ENCODE measurements around the gene PPP1R12B.
"Not testable (repeated sequence)": the region's sequence is repeated elsewhere in the genome, so short reads cannot be mapped to it uniquely, and the experiment has no call there.

DNA sequence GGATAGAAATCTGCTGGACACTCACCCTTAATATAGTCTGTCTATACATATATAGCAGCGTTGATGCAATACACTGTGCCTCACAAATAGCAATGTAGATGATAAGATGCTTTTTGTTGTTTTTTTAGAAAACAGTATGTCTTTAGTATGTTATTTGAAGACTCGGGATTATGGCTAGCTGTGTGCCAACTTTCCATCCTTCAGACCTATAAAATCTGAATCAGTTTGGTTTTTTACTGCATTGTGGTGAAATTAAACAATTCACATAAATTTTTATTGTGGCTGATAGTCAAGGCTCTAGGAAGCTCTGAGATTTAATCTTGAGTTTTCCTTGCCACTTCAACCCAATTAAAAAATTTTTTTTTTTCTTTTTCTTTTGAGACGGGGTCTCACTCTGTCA is 170.4 kb downstream of the PPP1R12B start:
- TF ChIP-seq, protein P1, sequence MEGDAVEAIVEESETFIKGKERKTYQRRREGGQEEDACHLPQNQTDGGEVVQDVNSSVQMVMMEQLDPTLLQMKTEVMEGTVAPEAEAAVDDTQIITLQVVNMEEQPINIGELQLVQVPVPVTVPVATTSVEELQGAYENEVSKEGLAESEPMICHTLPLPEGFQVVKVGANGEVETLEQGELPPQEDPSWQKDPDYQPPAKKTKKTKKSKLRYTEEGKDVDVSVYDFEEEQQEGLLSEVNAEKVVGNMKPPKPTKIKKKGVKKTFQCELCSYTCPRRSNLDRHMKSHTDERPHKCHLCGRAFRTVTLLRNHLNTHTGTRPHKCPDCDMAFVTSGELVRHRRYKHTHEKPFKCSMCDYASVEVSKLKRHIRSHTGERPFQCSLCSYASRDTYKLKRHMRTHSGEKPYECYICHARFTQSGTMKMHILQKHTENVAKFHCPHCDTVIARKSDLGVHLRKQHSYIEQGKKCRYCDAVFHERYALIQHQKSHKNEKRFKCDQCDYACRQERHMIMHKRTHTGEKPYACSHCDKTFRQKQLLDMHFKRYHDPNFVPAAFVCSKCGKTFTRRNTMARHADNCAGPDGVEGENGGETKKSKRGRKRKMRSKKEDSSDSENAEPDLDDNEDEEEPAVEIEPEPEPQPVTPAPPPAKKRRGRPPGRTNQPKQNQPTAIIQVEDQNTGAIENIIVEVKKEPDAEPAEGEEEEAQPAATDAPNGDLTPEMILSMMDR (IDR thresholded peaks at IDR 0.05): not testable (repeated sequence)
- TF ChIP-seq POLR2A (IDR thresholded peaks at IDR 0.05): not testable (repeated sequence)

All from gastroesophageal sphincter (tissue), 3 donors.